ENCODE measurements around the gene HPS3.

HPS3 gene

DNA sequence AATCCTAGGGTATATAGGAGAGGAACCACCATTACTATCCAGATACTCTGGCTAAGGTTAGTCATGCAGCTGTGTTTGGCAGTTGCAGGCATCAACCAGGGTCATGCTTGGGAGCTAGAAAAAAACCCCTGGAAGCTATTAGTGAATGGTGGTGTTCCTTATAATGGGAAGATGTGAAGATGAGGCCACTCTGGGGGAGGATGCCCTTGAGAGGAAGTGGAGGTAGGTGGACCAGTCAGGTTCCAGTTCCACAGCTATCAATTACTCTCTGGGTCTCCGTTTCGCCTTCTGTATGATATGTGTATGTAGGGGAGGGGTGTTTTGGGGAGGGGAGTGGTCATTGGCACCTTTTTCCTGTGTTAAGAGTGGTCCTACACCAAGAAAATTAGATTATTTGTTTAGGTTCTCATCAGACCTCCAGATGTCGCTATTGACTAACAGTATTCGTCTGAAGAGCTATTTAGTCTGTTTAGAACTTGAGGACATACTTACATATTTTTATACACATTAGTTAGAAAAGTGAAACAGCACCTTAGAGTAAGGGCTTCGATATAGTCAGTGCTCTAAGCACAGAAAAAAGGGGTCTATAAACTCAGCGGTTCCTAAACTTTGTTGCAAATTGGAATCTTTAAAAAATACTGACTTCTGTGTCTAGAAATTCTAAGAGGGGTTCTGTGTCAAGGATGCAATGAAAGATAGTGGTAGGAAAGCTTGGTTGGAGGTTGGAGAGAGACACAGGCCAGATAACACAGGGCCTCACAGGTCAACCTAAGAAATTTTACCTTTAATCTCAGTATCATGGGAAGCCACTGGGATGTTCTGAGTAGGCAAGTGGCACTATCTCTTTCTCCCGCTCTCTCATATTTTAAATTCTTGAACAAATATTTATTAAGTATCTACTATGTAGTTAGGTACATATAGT lies 9.1 kb upstream of the HPS3 start:
- DNase-seq (ENCODE audit: low read depth), result no peak

DNA sequence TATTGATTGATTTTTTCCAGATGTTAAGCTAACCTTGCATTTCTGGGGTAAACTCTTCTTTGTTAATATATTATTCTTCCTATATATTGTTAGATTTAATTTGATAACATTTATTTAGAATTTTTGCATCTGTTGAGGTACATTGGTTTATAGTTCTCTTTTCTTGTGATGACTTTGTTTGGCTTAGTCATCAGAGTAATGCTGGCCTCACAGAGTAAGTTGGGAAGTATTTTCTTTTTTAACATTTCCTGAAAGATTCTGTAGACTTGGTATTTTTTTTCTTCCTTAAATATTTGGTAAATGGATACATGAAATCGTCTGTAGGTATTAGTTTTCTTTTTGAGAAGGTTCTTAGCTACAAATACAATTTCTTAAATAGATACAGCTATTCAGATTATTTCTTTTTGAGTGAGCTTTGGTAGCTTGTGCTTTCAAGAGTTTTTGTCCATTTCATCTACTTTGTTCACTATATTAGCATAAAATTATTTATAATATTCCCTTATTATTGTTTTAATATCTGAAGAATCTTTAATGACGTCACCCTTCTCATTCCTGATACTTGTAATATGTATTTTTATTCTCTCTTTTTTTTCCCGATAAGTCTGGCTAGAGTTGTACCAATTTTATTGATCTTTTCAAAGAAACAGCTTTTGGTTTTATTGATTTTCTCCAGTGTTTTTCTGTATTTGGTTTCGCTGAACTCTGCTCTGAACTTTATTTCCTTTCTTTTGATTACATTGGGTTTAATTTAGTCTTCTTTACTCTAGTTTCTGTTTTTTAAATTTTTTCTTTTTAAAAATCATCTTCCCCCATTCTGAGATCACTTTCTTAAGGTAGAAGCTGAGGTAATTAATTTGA lies 6.5 kb upstream of the HPS3 start:
- DNase-seq (ENCODE audit: low read depth), result no peak

DNA sequence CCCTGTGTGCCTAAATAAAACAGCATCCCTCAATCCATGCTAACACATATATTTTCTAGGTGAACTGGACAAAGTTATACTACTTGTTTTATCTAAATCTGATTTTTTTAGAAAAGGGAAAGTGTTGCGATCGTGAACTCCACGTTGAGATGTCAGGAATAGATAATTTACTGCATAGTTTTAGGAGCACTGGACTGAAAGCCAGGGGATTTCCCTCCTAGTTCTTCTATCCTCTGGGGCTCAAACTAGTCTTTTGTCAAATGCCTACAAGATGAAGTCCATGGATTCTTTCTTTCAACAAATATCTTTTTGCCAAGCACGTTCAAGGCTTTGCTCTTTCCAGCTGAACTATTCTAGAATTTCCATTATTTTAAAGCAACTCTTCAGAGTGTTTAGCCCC lies 617 bp upstream of the HPS3 start:
- DNase-seq (ENCODE audit: low read depth), result no peak

DNA sequence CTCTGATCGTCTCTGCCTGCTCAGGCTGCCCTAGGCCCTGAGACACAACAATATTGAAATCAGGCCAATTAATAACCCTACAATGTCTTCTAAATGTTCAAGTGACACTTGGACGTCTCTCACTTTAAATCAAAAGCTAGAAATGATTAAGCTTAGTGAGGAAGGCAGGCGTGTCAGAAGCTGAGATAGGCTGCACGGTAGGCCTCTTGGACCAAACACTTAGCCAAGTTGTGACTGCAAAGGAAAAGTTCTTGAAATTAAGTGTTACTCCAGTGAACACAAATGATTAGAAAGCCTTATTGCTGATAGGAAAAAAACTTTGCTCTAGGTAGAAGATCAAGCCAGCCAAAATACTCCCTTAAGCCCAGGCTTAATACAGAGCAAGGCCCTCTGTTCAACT lies 2.2 kb downstream of the HPS3 start:
- no peak for DNase-seq (ENCODE audit: low read depth)

DNA sequence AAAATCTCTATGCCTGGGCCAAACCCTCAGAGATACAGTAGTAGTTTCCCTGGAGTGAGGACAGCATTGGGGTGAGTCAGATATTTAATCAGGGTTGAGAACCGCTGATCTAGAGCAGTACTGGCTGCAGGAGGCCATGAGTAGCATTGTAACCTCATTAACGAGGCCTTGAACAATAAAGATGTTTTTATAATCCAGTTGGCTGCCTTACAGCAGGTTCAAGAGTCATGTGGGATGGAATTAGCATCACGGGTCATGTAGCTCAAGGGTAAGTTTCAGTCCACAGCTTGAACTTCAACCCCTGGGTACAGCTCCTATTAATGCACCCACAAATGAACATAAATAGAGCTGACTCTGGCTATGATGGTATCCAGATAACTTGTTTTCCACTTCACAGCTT lies 5.1 kb downstream of the HPS3 start:
- no peak for DNase-seq (ENCODE audit: low read depth)

DNA sequence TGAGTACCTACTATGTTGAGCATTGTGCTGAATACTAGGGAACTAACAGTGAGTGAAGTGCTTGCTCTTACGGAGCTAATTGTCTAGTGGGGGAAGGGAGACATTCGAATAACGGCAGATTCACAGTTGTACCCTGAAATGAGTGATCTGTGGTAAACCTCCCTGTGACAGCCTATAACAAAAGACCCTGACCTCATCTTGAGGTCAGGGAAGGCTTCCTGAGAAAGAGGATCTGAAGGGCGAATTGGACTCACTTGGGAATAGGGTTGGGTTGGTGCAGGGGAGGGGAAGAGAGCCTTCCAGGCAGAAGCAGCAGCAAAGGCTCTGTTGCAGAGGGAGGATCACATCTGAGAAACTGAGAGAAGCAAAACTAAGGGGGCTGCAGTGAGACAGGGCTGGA lies 13.2 kb downstream of the HPS3 start:
- no peak for DNase-seq (ENCODE audit: low read depth)

DNA sequence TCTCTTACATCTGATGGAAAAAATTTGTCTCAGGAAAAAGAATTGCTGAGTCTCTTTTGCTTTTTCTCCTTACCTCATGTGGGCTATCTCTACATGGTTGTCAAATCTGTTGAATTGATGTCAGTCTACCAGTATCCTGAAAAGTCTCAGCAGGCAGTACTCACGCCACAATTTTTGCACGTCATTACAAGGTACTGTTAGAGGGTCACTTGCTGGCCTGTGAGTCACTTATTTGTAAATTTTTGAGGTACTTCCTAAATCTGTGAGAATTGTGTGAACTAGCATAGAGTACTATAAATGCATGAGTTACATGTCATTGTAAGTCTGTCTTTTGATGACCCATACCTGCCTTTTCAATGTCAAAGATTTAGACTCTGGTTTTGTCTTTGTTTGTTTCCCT lies 15.9 kb downstream of the HPS3 start:
- no peak for DNase-seq (ENCODE audit: low read depth)

DNA sequence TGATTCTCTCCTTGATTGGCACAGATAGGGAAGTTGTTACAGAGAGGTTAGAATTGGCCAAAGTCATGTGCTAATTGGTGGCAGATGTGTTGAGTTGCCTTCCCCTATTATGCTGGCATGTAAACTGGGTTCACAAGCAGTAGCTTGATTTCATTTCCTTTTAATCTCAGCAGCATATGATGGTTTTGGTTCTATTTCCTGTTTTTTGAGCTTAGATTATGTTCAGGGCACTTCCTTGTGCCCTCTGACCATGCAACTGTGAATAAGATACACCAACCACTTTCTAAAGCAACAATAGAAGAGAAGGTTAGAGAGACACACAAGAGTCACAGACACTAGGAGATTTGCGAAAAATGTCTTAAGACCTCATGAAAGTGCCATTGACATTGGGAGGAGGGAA lies 16.5 kb downstream of the HPS3 start:
- DNase-seq (ENCODE audit: low read depth), result no peak

DNA sequence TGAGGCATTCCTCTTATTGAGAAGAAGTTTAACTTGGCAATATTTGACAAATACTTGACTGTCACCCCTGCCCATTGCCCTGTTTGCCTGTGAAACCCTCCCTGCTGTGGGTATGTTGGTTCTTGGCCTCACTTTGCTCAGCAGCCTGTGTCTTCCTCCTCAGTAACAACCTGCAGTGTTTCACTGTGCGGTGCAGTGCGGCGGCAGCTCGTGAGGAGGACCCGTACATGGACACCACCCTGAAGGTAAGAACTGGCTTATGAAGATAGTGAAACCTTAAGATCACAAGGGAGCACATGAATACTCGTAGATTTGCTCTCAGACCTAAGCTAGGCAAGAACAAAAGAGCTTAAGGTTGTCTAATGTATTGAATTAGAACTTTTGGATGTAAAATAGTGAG lies 21.0 kb downstream of the HPS3 start:
- no peak for DNase-seq (ENCODE audit: low read depth)

DNA sequence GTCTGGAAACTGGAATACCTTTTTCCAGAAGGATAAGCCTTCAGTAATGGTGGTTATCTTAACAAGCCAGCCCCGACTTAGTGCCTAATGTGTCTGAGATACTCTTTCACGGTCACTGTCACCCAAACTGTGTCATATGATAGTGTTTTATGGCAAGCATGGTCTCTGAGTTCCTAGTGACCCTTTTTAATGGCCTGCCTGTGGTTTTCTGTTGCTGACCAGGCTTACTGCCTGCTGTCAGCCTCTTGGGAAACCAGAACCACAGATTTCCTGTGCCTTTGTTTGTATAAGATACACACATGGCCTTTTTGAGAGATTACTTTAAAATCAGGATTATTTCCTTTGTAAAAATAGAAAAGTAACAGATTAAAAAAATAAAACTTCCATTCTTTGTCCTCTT lies 22.4 kb downstream of the HPS3 start:
- no peak for DNase-seq (ENCODE audit: low read depth)

DNA sequence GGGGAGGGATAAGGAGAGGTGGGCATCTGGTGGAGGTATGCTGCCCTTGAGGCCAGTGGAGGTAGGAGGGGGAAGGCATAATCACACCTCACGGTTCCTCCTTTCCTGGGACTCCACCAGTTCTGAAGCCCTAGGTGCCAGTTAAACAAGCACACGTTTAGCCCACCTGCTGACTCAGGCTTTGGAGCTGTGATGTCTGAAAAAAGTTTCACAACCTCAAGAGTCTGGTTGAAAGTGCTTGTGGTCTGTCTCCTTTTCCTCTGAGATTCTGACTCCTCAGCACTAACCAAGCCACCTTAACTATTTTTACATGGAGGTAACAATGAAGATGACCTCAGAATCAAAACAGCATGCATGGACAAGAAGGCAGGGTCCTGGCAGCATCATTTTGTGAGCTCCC lies 23.0 kb downstream of the HPS3 start:
- no peak for DNase-seq (ENCODE audit: low read depth)

DNA sequence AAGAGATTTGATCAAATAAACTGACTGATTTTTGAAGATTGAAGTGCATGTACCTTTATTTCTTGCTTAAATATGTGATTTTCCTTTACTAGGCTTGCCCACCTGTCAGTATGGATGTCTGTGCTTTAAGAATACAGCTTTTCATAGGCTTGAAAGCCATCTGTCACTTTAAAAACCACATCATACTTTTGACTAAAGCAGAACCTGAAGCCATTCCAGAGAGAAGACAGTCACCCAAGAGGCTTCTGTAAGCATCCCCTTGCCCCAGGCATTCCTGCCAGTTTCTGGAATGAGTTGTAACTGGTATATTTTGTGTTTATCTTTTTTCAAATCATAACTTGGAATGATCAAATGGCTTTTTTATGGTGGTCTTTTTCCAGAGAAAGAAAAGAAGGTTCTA lies 24.0 kb downstream of the HPS3 start:
- DNase-seq (ENCODE audit: low read depth), result no peak

DNA sequence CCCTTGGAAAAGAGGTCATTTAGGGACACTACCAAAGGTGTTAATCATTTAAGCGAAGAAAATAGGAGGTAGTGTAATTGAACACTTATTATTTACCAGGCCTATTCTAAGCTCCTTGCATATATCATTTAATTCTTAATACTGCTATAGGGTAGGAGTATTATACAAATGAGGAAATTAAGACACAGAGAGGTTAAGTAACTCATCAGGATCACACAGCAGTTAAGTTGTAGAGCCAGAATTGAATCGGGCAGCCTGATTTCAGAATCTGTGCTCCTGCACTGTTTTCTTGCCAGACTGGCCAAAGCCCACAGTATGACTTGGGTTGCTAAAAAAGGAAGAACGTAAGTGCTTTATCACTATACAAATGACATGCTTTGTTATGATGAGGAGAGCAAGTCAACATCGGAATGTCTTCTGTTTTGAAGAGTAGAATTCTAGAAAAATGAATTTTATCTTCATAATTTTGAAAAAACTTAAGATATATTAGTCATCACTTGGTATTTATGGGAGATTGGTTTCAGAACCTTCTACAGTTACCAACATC lies 31.4 kb downstream of the HPS3 start:
- DNase-seq (ENCODE audit: low read depth), result no peak

DNA sequence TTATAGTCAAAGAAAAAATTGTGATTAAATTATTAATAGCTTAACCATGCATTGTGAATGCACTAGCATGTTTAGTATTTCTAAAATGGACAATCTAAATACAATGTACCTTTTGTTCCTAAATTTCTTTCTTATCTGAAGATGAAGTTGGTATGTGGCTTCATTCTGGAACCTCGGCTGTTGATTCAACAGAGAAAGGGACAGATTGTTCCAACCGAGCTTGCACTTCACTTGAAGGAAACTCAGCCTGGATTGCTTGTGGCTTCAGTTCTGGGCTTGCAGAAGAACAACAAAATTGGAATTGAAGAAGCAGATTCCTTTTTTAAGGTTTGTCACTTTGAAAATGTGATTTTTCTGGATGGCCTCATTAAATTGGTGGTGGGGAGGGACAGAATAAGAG lies 32.6 kb downstream of the HPS3 start:
- no peak for DNase-seq (ENCODE audit: low read depth)

DNA sequence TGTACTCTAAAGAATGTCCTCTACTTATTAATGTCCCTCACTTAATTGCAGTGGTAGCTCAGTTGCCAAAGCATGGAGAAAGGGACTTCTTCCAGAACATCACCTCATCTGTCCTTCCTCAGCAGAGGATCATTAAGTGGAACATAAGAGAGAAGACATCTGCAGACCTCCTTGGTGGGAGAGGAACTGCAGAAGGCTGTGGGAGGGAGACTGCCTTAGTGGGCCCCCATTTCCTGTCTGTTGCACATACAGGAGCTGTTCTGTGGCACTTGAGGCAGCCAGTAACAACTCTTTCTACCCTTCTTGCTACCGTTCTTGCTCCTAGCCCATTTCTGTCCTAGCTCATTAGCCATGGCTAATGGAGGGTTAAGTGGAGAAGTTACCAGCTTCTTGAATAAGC lies 33.6 kb downstream of the HPS3 start:
- DNase-seq (ENCODE audit: low read depth), result no peak

DNA sequence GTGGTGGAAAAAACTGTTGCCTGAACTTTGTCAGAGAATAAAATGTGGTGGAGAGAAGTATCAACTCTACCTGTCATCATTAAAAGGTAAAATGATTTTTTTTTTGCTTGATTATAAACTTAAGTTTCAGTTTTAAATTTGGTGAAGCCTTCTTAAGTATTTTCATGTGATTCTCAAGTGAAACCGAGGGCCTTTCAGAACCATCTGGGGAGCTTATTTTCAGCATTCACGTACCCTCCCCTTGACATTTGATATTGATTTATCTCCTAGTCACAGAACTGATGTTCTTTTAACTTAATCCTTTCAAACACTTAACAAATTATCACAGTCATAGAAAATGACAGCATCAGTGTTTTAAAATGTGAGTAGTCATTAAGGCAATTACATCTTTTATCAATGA lies 38.5 kb downstream of the HPS3 start:
- no peak for DNase-seq (ENCODE audit: low read depth)

DNA sequence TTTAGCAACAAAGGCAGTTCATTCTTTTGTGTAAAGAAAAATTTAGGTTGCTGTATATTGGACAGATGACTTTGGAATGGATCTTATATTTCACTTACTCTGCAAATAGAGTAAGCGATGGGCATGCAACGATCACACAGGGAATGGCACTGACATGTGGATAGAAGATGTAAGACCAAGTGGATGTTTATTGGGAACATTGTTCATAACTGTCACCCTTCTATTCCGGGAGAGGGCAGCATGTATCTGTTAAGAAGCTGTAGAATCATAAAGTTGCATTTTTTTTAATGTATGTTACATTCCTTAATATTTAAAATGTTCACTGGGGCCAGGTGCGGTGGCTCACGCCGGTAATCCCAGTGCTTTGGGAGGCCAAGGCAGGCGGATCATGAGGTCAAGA lies 41.2 kb downstream of the HPS3 start:
- DNase-seq (ENCODE audit: low read depth), result no peak

DNA sequence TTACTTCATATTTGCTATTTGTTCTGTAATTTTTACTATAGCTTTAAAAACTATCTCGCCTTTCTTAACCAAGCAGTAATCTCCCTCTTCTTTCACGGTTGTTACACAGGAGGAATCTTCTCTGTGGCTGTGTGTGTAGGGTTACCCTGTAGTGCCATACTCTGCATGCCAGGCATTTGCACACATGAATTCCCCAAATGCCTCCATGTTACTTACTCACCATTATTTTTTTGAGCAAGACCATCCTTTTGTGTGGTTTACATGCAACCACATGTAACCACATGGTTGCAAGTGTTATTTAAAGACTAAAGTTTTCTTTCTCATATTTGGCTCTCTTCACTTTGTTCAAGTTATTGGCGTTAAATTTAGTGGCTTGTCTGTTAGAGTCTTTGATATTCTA lies 45.5 kb downstream of the HPS3 start:
- DNase-seq (ENCODE audit: low read depth), result no peak

DNA sequence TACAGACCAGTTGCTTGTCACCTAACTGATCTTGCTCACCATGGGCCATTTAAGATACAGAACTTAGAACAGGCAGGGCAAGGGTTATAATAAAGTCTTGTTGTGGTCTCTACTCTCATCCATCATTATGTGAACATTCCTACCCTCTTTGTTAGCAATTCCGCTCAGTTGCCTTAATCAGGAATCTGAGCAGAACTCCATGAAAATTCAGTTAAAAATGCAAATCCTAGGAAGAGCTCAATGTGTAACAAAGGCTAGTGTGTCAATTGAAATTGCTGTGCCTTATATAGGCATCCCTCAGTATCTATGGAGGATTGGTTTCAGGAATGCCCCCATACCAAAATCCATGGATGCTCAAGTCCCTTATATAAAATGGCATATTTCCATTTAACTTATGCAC lies 47.7 kb downstream of the HPS3 start:
- DNase-seq (ENCODE audit: low read depth), result no peak

DNA sequence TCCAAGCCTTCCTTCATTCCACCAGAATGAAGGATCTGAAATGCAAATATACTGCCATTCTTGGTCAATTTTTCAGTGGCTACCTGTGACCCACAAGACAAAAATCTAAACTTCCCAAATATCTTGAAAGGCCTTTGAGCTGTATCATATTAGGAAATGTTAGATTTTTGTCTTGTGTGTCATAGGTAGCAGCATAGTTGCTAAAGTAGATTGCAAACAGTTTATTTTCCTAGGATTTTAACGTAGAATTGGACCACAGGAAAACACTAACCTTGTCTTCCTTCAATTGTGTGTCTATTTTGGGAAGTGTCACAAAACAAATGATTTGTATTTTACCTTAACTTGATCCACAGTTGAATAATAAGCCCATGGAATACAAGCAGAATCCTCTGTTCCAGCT lies 49.8 kb downstream of the HPS3 start:
- DNase-seq (ENCODE audit: low read depth), result no peak

DNA sequence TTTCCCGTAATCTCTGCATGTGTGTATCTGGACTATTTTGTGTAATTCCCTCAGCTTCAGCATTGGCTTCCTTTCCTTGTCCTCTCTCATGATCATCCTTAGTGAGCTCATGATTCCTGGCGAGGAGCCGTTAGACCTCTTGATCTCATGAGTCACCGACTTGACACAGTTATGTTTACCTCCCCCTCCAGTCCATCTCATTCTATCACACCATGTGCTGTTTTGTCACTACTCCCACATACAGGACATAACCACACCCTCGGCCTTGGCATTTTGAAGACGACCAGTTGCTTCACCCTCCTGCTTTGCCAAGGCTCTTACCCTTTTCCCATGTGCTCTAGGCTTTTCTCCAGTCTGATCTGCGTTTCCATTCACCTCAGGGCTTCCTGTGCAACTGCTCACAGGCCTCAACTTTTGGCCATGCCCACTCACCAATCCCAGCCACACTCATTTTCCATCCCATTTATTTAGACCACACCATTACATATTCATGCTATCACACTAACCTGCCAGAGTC lies 50.7 kb downstream of the HPS3 start:
- no peak for DNase-seq (ENCODE audit: low read depth)

DNA sequence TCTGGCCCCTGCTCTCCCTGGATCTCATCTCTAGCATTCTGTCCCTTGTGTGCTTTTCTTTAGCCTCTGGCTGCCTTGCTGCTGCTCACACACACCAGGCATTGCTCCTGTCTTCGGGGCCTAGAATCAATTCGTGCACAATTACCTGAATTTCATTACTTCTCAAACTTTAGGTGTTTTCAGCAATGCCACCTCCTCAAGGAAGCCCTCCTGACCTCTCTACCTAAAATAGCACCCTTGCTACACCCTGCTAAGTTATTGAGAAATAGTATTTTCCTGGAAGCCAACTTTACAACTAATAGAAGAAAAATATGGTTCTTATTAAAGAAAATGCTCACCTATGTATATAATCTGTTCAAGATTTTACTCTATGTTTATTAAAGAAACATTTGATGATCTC lies 51.7 kb downstream of the HPS3 start:
- DNase-seq (ENCODE audit: low read depth), result no peak

DNA sequence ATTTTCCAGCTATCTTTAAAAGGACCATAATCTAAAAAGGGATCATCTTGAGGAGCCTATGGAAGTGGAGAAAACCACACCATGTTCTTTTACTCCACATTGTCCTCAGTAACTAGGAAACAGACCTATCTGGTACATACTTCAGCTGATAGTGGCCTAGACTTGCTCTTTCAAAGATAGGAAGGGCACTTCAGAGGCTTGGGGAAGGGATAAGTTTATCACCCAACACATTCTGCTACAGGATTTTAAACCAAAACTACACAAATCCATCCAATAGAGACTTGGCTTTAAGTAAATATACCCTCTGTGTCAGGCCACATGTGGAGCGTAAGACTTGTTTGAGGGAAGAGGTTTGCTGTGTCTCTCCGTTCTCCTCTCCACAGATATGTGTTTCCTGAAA lies 56.8 kb downstream of the HPS3 start:
- DNase-seq (ENCODE audit: low read depth), result no peak
